ENCODE results near the gene STXBP6.
"Not testable (repeated sequence)": the region's sequence is repeated elsewhere in the genome, so short reads cannot be mapped to it uniquely, and the experiment has no call there.

Gene STXBP6

DNA sequence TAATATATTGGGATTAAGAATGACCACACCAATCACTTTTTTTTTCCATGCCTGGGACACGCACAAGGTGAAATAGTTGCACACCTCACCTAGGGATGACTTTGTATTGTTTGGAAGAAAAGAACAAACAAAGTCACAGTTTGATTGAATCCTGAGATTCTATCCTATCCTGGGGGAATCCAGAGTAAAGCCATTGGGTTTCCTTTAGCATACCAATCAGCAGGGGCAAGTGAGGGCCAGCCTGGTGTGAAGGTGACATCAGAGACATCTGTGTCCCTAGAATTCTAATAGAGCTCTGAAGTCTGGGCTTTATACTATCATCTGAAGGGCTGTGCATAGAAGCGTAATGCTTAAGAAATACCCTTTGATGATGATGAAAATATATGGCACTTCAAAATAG is 199.9 kb downstream of the STXBP6 start:
- DNase-seq, result no peak

DNA sequence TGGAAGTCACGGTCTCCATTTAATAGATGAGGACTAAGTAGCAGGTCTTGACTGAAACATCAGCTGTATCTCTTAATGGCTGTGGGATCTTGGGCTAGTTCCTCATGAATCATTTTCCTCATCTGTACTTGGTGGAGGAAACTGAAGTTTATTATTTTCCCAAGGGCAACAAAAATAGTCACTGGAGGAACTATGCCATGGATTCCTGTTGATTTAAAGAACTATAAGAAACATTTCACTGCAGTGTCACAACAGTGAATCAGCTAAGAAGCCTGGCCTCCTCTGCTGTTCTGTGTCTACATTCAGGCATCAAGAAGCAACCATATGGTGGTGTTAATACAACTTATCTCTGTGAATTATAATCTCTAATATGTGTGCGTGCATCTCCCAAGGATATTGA is 200.5 kb downstream of the STXBP6 start:
- no peak for DNase-seq

DNA sequence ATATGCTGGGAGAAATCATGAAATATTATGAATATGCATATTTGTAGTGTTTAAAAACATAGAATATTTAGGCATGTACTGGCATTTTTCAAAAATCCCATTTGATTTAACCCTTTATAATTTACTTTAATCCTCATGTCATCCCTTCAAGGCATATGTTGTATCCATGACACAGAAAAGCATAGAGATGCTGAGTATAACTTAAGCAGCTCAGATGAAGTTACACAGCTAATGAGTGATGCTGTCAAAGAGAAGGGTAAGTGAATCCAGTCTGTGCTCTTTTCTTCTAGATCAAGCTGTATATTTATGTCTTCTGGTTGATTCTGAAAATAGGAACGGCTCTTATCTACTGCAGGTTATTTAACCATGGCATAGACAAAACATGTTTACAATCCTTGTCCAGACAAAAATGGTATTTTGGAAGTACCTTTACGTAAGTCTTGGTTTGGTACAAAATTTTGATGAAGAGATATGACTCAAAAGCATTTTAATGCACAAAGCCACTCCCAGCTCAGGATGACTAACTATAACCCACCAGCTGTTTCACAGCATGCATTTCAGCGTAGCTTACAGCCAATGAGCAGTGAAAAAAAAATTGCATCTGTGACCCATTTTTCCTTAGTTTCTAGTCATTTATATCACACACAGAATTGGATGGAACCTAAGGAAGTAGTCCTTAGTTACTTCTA is 201.7 kb downstream of the STXBP6 start:
- DNase-seq, result peak; percentile 35

DNA sequence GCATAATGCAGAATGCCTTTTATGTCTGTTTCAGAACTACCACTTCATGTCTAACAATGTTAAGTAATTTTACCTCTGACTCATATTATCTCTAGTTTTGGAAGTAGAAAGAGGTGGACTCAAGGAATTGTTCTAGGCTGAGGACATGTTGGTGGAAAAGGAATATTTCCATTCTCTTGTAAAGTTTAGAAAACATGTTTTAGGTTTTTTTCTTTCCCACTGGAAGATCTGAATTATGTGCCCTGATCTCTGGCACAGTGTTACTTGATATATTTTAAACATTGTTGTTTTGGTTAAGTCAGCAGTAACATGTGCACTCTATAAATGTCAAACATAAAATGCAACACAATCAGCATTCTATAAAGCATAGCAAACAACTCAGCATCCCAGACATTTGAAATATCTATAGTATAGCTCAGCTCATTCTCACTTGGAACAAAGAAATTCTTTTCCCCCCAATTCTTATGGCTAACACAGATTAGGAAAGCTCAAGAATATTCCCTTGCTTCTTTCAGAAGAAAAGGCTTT is 202.3 kb downstream of the STXBP6 start:
- DNase-seq, result no peak

DNA sequence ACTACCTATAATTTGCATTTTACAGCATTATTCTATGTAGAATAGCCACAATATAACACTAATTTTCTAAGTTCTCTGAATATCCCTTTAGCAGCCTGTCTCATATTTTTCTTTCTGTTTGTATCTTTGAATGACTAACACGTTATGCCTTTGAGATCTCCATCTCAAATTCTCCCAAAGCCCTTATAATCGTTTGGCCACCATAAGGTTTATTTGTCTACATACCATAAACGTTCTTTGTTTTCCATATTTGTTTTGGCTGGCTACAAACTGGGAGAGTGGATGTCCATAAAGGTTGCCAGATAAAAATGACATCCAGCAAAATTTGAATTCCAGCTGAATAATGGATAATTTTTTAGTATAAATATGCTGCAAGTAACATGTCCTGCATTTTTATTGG is 203.7 kb downstream of the STXBP6 start:
- no peak for DNase-seq

DNA sequence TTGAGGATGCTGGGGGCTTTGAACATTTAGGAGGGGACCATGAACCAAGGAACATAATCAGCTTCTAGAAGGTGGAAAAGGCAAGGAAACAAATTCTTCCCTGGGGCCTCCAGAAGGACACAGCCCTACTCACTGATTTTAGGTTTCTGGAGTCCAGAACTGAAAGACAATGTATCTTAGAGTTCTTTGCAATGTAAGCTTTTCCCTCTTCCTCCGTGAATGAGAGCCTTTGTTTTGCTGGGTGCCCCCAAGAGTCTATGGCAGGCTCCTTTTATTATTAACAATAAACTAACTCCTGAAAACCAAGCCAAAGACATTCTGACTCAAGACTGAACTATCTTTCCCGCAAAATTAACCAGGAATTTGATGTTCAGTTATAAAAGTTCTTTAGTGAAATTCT is 204.1 kb downstream of the STXBP6 start:
- DNase-seq, result no peak

DNA sequence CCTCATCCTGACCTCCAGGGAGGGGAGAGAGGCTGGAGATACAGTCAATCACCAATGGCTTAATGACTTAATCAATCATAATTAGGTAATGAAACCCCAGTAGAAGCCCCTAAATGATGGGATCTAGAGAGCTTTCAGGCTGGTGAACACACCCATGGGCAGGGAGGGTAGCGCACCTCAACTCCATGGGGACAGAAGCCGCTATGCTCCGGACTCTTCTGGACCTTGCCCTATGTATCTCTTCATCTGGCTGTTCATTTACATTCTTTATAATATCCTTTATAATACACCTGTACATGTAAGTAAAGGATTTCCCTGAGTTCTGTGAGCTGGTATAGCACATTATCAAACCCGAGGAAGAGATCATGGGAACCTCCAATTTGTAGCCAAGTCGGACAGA is 205.9 kb downstream of the STXBP6 start:
- no peak for DNase-seq

DNA sequence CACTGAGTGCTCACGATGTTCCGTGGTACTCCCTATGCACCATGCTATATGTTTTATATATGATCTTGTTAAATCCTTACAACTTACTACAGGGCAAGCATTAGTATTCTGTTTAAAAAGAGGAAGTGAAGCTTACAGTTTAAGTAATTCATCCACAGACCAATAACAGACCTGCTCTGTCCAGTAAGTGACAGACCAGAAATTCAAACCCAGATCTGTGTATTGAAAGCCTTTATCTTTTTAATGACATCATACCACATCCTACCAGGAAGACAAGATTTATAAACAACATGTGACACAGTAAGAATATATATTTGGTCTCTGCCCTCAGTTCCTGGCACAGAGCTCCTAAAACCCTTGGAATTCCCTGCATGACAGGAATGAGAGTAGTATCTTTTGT is 206.5 kb downstream of the STXBP6 start:
- no peak for DNase-seq

DNA sequence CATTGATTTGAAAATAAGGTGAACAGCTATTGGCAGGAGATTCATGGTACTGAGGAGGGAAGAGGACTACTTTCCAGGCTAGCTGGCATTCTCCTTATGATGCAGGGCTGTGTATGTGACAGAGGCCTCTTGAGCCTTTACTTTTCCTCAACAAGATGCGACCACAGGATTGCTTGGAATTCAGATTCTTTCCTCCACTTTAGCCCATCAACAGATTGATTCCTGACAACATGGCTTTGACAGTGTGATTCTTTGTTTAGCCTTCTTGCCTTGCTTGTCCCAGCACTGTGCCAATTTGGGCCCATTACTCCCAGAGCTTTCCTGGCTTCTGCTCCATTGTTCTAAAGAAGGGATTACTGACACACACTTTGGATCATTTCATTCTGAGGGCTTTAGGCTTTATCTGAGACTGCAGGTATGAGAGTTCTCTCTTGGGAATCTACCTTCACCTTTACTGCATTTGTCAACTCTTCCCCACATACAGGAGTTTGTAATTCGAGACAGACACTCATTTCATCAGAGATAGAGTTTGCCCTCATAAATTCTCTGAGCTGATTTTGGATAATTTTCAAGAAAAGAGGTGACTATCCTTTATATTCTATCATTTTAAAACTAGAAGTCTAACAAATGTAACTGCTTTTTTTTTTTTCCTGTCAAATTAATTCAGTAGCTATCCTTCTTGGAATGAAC is 209.6 kb downstream of the STXBP6 start:
- DNase-seq, result no peak

DNA sequence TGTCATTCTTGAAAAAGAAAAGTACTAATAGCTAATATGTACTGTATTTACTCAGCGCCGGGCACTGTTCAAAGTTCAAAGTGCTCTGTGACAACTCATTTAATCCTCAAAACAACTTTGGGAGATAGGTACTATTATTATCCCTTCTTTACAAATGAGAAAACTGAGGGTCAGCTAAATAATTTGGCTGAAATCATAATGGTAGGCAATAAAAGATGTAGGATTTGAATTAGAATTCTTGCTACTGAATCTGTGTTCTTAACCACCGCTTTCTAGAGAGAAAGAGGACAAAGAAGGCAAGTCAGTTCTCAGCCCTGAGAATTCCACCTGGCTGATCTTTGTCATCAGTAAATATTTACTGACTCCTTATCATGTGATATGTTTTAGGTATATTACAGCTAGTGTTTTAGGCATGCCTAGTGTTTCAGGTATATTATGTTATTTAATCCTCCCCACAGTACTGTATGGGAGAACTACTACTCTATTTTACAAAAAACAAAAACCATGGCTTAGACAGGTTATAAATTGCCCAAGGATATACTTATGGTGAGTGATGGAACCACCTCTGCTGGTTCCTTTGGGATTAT is 210.2 kb downstream of the STXBP6 start:
- DNase-seq, result no peak

DNA sequence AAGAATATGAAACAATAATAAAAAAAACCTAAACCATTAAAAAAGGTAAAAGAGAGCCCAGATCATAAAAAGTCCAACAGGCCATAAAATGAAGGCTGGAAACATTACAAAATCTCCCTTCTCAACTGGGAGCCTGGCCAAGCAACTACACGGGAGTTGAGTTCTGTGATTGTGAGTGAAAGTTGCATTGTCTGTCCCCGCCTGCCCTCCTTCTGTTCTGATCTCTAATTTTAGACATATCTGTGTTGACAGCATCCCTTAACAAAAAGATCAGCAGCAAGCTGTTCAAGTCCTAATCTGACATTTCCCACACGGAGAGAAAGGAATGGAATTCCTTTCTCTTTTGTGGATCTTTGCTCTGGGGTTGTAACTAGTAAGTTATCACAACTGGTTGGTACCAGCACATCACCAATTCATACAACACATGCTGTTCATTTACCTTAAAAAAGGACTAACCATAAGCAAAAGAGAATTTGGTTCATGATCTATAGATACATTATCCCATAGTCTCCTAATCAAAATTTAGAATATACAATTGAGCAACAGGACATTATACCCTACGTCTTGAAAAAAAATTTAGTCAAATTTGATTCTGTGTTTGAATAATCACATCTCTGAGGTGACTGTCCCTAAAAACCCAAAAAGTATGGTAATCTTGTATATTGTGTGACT is 210.9 kb downstream of the STXBP6 start:
- peak; percentile 69 for DNase-seq

DNA sequence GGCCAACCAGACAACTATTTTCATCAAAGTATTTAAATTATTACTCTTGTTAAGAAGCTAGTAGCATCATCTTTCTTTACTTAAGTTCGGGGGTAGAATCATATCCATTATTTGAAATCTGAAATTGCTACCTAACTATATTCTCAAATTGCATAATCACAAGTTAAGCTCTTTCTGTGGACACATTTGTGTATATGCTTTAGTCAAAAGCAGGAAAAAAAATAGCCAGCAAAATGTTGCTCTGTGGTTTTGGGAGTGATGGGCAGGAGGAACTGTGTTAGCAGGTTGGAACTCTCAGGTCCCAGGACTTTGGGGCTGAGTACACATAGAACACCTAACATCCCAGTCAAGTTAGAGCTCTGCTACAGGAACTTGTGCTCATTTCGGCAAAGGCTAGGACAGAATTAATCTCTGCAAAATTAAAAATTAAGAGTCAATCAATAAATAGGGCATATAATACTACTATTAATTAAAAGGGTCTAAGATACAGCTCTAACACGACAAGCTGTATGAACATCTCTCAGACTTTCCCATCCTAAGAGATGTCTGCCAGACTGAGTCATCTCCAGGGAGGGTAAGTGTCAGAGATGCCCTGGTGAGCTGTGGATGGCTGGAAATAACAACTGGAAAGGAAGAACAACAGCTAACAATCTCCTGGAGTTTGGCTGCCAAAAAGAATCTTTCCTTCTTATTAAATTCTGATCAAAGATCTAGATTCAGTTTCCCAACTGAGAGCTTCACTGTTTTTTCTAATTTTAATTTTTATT is 212.5 kb downstream of the STXBP6 start:
- no peak for DNase-seq

DNA sequence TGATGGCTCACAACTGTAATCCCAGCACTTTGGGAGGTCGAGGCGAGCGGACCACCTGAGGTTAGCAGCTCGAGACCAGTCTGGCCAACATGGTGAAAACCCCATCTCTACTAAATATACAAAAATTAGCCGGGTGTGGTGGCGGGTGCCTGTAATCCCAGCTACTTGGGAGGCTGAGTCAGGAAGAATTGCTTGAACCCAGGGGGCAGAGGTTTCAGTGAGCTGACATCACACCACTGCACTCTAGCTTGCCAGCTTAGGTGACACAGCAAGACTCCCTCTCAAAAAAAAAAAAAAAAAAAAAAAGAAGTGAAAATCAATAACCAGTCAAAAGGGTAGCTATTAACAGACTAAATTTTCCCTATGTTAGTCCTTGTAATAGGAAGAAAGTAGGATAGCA is 213.6 kb downstream of the STXBP6 start:
- DNase-seq, result not testable (repeated sequence)

DNA sequence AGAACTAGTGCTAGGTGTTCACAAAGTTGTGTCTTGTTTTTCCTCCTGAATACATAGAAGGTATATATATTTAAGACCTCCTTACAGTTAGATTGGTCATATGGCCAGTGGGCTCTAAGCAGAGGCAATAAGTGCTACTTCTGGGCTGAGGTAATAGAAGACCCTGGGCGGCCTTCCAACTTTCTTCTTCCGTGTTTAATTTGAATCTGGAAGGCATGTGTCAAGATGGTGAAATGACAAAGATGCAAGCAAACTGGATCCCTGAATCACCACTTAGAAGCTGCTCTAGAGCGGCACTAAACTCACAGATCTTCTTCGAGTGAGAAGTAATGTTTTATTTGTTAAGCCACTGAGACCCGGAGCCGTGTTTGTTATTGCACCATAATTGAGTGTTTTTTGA is 215.0 kb downstream of the STXBP6 start:
- DNase-seq, result no peak

DNA sequence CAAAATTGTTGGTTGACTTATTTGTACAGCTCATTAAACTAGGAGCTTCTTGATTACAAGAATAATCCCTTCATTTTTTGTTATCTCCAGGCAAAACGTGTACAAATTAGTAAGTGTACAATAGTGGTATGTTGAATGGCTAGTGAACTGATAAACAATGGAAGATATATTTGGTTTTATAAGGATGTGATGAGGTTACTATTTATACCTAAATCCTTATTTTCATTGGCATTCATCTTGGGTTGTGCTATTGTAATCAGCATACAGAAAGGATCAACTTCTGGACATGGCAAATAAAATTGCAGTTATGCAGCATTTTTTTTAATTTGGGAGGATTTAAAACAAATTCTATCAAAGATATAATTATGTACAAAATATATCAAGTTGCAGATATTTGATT is 216.6 kb downstream of the STXBP6 start:
- no peak for DNase-seq

DNA sequence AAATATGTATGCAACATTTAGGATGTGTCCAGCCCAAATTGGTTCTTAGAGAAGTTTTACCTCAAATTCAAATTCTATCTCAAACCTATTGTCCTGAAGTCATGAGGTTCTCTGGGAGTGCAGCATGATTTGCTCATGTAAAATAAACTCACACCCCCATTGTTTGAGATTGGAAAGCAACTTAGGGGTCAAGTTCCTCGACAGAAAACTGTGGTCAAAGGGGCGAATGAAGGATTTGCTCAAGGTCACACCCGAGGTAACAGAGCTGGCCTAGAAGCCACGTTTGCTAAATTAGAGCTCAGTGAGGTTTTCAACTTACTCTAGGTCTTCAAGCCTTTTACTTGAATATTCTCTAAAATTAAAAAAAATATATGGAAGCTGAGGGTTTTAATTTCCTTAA is 218.3 kb downstream of the STXBP6 start:
- no peak for DNase-seq

DNA sequence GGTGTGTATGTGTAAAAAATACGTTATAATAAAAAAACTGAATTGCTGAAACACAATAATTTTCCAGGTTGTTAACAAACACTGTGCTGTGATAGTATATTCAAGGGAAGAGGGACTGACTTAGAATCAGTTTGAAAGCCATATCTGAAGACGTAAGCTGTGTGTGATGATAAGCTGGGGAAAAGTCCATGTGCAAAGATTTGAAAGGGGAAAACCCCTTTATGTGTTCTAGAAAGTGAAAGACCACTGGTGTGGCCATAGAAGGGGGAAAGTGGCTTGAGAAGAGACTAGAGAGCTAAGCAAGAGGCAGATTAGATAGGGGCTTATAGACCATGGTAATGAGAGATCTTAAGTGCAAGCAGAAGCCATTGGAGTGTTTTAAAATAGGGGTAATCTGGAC is 220.1 kb downstream of the STXBP6 start:
- no peak for DNase-seq

DNA sequence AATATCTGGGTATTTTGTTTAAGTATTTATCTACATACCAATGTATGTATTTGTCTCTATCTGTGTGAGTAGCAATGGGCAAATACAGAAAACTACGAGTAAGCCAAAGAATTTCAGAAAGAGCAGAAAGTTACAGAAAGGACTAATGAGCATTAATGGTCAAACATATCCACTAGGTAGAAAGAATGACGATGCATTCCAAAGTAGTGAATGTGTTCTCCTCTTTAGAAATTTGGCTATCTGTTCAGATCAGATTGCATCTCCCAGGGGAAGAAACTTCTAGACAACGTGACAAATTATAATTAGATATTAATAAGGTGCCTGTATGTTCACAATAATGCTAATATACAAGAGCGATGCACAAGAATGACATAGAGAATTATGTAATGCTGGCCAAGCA is 221.5 kb downstream of the STXBP6 start:
- no peak for DNase-seq

DNA sequence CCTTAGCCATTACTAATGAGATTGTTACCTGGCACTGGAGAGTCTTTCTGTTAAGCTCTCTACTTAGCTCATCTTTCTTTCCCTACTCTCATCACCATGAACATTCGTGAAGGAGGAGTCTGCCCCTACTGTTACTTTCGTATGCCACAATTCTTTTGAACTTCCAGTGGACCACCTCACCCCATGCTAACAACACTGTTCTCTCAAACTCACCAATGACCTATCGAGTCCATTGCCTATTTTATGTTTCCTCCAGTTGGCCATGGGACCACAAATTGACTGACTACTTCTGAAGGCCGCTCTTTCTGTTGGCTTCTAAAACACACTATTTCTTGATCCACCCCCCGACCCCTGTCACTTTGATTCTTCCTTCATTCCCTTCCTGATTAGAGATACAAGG is 223.6 kb downstream of the STXBP6 start:
- DNase-seq, result no peak

DNA sequence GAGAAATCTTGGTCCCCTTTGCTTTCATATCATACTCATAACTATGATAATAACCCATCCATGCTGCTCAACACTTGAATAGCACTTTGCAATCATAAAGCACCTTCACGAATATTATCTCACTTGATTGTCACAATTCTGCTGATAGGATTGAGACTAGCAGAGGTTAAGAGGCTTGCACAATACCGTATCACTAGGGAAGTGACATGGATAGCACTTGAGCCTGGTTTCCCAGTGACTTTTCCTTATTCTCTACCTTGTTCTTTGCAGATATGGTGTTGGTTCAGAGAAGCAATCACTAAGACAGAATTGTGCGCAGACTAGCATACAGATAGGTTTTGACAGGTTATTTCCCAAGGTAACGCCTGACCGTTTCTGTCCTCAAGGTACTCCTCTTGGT is 229.3 kb downstream of the STXBP6 start:
- DNase-seq, result no peak

DNA sequence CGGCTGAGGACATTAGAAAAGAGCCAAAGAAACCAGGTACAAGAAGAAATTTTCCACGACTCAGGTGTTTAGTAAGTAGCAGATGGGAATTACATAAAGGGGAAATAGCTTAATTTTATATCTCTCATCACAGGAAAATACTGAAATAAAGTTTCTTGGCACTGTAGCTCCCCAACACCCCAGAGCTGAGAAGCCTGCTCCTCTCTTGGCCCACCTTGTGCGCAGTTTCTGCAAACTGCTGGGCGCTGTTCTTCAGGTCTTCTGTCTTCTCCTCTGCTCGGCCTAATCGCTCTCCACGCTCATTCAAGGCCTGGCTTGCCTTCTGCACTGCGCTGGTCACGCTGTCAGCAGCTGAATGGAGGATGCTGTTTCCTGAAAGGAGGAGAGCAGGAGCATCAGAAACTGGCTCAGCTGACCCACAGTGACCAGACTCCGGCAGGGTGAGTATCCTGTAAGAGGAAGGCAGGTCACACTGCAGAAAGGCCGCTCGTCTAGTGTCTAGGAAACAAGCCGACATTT is 231.1 kb downstream of the STXBP6 start:
- DNase-seq, result no peak

DNA sequence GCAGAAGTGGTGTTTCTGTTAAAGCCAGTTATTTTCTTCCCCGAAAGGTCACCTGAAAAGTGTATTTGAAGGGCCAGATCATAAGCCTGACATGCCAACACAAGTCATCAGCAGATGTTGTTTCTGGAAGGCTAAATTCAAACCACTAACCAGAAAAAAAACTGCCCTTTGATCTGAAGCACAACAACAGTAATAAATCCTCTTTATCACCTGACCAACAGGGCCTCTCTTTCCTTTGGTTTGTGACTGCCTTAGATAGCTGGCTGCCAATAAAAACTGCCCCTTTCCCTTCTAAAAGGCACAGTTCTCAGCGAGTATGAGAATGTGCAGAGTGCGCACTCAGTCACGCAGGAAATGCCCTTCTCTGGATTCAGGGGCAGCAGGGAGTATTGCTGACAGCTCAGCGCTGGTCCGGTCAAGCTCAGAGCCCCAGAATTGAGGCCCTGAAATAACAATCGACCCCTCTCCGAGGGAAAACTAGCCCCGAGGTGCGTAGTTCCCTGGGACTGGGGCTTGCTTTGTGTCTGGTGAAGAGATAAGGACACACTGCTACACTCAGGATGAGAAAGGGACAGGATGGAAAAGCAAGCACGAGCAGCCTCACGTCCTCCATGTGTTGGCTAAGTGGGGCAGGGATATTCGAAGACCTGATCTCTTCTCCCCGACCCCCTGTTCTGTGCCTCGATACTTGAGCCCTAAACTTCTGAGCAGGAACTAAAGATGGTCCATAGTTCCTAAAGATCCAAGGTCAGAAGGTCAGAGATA is 231.7 kb downstream of the STXBP6 start:
- DNase-seq, result no peak
